H1 (cell line): ENCODE measurements around the gene ZNF248. TPM values are rescaled to one million over a fixed set of nuclear protein-coding genes. Genes with fewer than 3 reads are reported as not detected.

Source experiments
- CBX8 ChIP-seq: fragments of 300-800, 300-1000 bp; sonication (generic); IDR thresholded peaks from 2 replicates; pipeline ENCODE4 v1.7.1; 2016; ENCODE audit warnings: low read depth, low read length, borderline replicate concordance
- KDM4A ChIP-seq: IDR thresholded peaks from one replicate; pipeline ENCODE4 v1.7.1; 2012; ENCODE audit warnings: low read depth, mild to moderate bottlenecking, moderate library complexity, low read length, inconsistent platforms; ENCODE audit not compliant: severe bottlenecking
- SIRT6 ChIP-seq: IDR thresholded peaks from one replicate; pipeline ENCODE4 v1.7.1; 2012; ENCODE audit warnings: low read length, inconsistent platforms
- polyA plus RNA-seq, 7 experiments: library from polyadenylated mRNA; depleted of rRNA in 3 of 7; stranded (reverse) in 5 of 7; unstranded in 2 of 7; fragments of >200 nt in 5 of 7; fragments of 200-250 nt in 2 of 7; gene quantifications; 1 replicate in 5 of 7; 2 replicates in 1 of 7; 4 replicates in 1 of 7; pipeline versions ENCODE4 v1.2.1 to v1.2.3, GENCODE V29; 2011 to 2013; ENCODE audit warnings: missing spikeins in 2 of 7, mixed read lengths in 2 of 7
- total RNA-seq: library from RNA; stranded (reverse); fragmentation: NEBNext Ultra II Directional; extraction: Animal tissue kit (Norgen Biotek cat#: 25700); gene quantifications from 2 replicates; pipeline ENCODE4 v1.2.1, GENCODE V29; 2021
- TF ChIP-seq, protein P1 (sequence below): IDR thresholded peaks from 2 replicates; pipeline ENCODE4 v1.6.1; 2012; ENCODE audit warnings: low read length, inconsistent platforms
- TF ChIP-seq, protein P2 (sequence below): fragments of 300-600 bp; sonication (generic); IDR thresholded peaks from 2 replicates; pipeline ENCODE4 v1.7.1; 2012; ENCODE audit warnings: low read length, moderate library complexity, mild to moderate bottlenecking, inconsistent platforms; ENCODE audit not compliant: insufficient replicate concordance

Gene ZNF248
- total and polyA plus RNA-seq, 2 of the 8 experiments (the other 6 are each of a cell fraction or from before 2014, with no cell fraction given) = 9.1 TPM; not detected in 1

DNA sequence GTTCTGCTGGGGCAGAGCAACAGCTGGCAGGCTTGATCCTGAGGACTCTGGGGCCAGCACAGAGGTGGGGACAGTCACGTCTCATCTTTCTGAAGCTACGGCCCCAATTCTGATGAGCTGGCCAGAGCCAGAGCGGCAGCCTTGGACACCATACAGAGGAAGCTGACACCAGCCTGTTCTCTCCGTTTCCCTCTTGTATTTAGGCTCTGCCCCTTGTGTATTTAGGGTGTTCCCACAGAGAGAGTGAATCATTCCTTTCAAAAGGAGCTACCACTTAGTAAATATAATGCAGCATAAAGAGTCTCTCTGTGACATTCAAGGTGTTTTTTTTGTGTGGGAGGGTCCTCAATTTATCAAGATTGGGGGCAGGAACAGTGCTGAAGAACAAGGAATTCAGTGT is 109.2 kb downstream of the ZNF248 start (continued):
- TF ChIP-seq, protein P1, sequence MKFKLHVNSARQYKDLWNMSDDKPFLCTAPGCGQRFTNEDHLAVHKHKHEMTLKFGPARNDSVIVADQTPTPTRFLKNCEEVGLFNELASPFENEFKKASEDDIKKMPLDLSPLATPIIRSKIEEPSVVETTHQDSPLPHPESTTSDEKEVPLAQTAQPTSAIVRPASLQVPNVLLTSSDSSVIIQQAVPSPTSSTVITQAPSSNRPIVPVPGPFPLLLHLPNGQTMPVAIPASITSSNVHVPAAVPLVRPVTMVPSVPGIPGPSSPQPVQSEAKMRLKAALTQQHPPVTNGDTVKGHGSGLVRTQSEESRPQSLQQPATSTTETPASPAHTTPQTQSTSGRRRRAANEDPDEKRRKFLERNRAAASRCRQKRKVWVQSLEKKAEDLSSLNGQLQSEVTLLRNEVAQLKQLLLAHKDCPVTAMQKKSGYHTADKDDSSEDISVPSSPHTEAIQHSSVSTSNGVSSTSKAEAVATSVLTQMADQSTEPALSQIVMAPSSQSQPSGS = no peak
- TF ChIP-seq KDM4A = no peak
- TF ChIP-seq CBX8 = no peak
- TF ChIP-seq, protein P2, sequence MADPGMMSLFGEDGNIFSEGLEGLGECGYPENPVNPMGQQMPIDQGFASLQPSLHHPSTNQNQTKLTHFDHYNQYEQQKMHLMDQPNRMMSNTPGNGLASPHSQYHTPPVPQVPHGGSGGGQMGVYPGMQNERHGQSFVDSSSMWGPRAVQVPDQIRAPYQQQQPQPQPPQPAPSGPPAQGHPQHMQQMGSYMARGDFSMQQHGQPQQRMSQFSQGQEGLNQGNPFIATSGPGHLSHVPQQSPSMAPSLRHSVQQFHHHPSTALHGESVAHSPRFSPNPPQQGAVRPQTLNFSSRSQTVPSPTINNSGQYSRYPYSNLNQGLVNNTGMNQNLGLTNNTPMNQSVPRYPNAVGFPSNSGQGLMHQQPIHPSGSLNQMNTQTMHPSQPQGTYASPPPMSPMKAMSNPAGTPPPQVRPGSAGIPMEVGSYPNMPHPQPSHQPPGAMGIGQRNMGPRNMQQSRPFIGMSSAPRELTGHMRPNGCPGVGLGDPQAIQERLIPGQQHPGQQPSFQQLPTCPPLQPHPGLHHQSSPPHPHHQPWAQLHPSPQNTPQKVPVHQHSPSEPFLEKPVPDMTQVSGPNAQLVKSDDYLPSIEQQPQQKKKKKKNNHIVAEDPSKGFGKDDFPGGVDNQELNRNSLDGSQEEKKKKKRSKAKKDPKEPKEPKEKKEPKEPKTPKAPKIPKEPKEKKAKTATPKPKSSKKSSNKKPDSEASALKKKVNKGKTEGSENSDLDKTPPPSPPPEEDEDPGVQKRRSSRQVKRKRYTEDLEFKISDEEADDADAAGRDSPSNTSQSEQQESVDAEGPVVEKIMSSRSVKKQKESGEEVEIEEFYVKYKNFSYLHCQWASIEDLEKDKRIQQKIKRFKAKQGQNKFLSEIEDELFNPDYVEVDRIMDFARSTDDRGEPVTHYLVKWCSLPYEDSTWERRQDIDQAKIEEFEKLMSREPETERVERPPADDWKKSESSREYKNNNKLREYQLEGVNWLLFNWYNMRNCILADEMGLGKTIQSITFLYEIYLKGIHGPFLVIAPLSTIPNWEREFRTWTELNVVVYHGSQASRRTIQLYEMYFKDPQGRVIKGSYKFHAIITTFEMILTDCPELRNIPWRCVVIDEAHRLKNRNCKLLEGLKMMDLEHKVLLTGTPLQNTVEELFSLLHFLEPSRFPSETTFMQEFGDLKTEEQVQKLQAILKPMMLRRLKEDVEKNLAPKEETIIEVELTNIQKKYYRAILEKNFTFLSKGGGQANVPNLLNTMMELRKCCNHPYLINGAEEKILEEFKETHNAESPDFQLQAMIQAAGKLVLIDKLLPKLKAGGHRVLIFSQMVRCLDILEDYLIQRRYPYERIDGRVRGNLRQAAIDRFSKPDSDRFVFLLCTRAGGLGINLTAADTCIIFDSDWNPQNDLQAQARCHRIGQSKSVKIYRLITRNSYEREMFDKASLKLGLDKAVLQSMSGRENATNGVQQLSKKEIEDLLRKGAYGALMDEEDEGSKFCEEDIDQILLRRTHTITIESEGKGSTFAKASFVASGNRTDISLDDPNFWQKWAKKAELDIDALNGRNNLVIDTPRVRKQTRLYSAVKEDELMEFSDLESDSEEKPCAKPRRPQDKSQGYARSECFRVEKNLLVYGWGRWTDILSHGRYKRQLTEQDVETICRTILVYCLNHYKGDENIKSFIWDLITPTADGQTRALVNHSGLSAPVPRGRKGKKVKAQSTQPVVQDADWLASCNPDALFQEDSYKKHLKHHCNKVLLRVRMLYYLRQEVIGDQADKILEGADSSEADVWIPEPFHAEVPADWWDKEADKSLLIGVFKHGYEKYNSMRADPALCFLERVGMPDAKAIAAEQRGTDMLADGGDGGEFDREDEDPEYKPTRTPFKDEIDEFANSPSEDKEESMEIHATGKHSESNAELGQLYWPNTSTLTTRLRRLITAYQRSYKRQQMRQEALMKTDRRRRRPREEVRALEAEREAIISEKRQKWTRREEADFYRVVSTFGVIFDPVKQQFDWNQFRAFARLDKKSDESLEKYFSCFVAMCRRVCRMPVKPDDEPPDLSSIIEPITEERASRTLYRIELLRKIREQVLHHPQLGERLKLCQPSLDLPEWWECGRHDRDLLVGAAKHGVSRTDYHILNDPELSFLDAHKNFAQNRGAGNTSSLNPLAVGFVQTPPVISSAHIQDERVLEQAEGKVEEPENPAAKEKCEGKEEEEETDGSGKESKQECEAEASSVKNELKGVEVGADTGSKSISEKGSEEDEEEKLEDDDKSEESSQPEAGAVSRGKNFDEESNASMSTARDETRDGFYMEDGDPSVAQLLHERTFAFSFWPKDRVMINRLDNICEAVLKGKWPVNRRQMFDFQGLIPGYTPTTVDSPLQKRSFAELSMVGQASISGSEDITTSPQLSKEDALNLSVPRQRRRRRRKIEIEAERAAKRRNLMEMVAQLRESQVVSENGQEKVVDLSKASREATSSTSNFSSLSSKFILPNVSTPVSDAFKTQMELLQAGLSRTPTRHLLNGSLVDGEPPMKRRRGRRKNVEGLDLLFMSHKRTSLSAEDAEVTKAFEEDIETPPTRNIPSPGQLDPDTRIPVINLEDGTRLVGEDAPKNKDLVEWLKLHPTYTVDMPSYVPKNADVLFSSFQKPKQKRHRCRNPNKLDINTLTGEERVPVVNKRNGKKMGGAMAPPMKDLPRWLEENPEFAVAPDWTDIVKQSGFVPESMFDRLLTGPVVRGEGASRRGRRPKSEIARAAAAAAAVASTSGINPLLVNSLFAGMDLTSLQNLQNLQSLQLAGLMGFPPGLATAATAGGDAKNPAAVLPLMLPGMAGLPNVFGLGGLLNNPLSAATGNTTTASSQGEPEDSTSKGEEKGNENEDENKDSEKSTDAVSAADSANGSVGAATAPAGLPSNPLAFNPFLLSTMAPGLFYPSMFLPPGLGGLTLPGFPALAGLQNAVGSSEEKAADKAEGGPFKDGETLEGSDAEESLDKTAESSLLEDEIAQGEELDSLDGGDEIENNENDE = no peak
- no peak for TF ChIP-seq SIRT6
- TF ChIP-seq, all 59 proteins: peak for 0
